Aorta (tissue), 5 donors: Measurements from ENCODE around the gene WDR5B. TPM values are rescaled to one million over a fixed set of nuclear protein-coding genes. Genes with fewer than 3 reads are reported as not detected.
A peak's percentile ranks its signal among the peaks of the same experiment; 100 is the strongest.

Source experiments
- ATAC-seq: fragments of 200-7000 bp; cut with Tn5 transposase; one replicate; pipeline ENCODE4 v1.9.1; 2022; ENCODE audit warnings: moderate library complexity; ENCODE audit not compliant: low FRiP score
- DNase-seq, 2 donors: peaks; one replicate each; pipeline ENCODE4 v3.0.0-alpha.2; 2020
- H3K27ac ChIP-seq, 2 donors: one replicate each; pipeline ENCODE4 v1.5.1; 2013; ENCODE audit warnings: low read length in 2 of 2, mild to moderate bottlenecking in 2 of 2, moderate library complexity in 2 of 2, control low read depth in 1 of 2, inconsistent platforms in 1 of 2, low read depth in 1 of 2
- H3K27me3 ChIP-seq, 2 donors: one replicate each; pipeline ENCODE4 v1.6.1; 2013; ENCODE audit warnings: control low read depth in 1 of 2, low read length in 1 of 2, mild to moderate bottlenecking in 1 of 2, moderate library complexity in 1 of 2; ENCODE audit not compliant: insufficient read depth in 2 of 2, control insufficient read depth in 1 of 2
- H3K36me3 ChIP-seq, 2 donors: one replicate each; pipeline ENCODE4 v1.6.1; 2013; ENCODE audit warnings: control low read depth in 1 of 2, low read length in 1 of 2, mild to moderate bottlenecking in 1 of 2; ENCODE audit not compliant: insufficient read depth in 2 of 2, control insufficient read depth in 1 of 2
- H3K4me1 ChIP-seq, 2 donors: one replicate each; pipeline ENCODE4 v1.6.1; 2013; ENCODE audit warnings: low read length in 2 of 2, control low read depth in 1 of 2, mild to moderate bottlenecking in 1 of 2, moderate library complexity in 1 of 2; ENCODE audit not compliant: insufficient read depth in 2 of 2, control insufficient read depth in 1 of 2
- H3K4me3 ChIP-seq, 2 donors: one replicate each; pipeline ENCODE4 v1.5.1; 2013; ENCODE audit warnings: low read length in 2 of 2, control low read depth in 1 of 2, mild to moderate bottlenecking in 1 of 2
- H3K9me3 ChIP-seq: one replicate; pipeline ENCODE4 v1.6.1; 2013; ENCODE audit warnings: mild to moderate bottlenecking, low read length; ENCODE audit not compliant: control insufficient read depth
- WGBS, 2 donors: extraction: QIAGEN DNeasy Blood & Tissue Kit; methylation state at CpG; one replicate each; pipeline ENCODE4 v1.1.7; 2013; 5-methylcytosine and 5-hydroxymethylcytosine counted together
- intact Hi-C, 2 donors: fragments of 100-400 bp; cut with DNase I; formaldehyde crosslinking; loops; one replicate each; pipeline versions ENCODE4 v1.14.2 to v1.15.0; 2022
- long read RNA-seq, 2 donors: library from polyadenylated mRNA; unstranded; transcript quantifications; one replicate each; pipeline ENCODE4 v2.0.0, GENCODE V29; 2020 to 2021
- polyA plus RNA-seq, 2 donors: library from polyadenylated mRNA; stranded (reverse); fragments of 200-250 nt; gene quantifications; one replicate each; pipeline ENCODE4 v1.2.3, GENCODE V29; 2013
- total RNA-seq, 2 donors: library from RNA; stranded (reverse); fragmentation: NEBNext Ultra II Directional; extraction: Animal tissue kit (Norgen Biotek cat#: 25700); gene quantifications; one replicate each; pipeline ENCODE4 v1.2.1, GENCODE V29; 2021
- donor health status: healthy with polysubstance abuse.
- donor health status: Bipolar disorder and iron deficiency.
- donor health status: DM: no; HTN: no; CAD: no.
- donor health status: DM: no; HTN: no; CAD: no.
- donor health status: DM: yes; HTN: yes; CAD: no.

Gene WDR5B
- 1 to 10 TPM; 4.2 to 4.3 TPM for total RNA-seq
- 1 to 10 TPM; 1.6 to 4.1 TPM for polyA plus RNA-seq
- long read RNA-seq, donor 1, transcript WDR5B-201 (1 exons, 3,720 nt): major isoform, 19 of 19 reads
- long read RNA-seq, donor 1, partial matches to known transcripts: 0 of 19 reads
- long read RNA-seq, donor 1, other reads (novel, unspliced or antisense): 0 of 19 reads
- long read RNA-seq, donor 2, partial matches to known transcripts: 0 of 3 reads
- long read RNA-seq, donor 2, other reads (novel, unspliced or antisense): 0 of 3 reads

- H3K9me3 ChIP-seq: no peaks in the 10 kb centered on the region
- DNase-seq (peak; percentile 98 to 99), ATAC-seq (peak; percentile 97)
- peak within 1 kb of the TSS; percentile 69 to 89 for H3K27ac ChIP-seq
- H3K4me3 ChIP-seq: peak within 1 kb of the TSS; percentile 80 to 93
- intact Hi-C loops: loop anchor here in 1 of 2 donors (1.0 kb wide), 1 partner anchor 98 kb away; the partner anchor contains the start of gene KPNA1
- H3K27me3 ChIP-seq: no peaks in the 10 kb centered on the region
- WGBS, 2 donors: 0 to 1% methylated on average over 48 of the region's 48 CpGs
- no peaks in the 10 kb centered on the region for H3K36me3 ChIP-seq
- peaks cover 0 to 4% of the 10 kb centered on the region in 2 donors for H3K4me1 ChIP-seq
Observed at GRCh38 chr3:122415762-122416654, at the start of gene WDR5B. TSS of gene WDR5B (minus strand) at chr3:122416062. CDS start at chr3:122415528, 534 bp downstream.

- DNase-seq (no peak), ATAC-seq (no peak)
- intact Hi-C loops: no loop called here
- no peaks in the 10 kb centered on the region for H3K9me3 ChIP-seq
- H3K4me1 ChIP-seq: no peaks in the 10 kb centered on the region
- WGBS, 2 donors: 97 to 100% methylated on average over 1 of the region's 1 CpG
- no peaks in the 10 kb centered on the region for H3K27me3 ChIP-seq
- no peak overlapping the region for H3K4me3 ChIP-seq
- no peak overlapping the region for H3K27ac ChIP-seq
- no peaks in the 10 kb centered on the region for H3K36me3 ChIP-seq
Observed at GRCh38 chr3:122464659-122465058, 48.8 kb upstream of the WDR5B start.

- Histone ChIP-seq H3K4me1 (no peaks in the 10 kb centered on the region), H3K4me3 (no peak overlapping the region), H3K27ac (no peak overlapping the region), H3K36me3 (peaks cover 2% of the 10 kb centered on the region in 2 donors), H3K27me3 (no peaks in the 10 kb centered on the region), H3K9me3 (no peaks in the 10 kb centered on the region)
- DNase-seq (no peak), ATAC-seq (no peak)
- WGBS, 2 donors: 83 to 94% methylated on average over 1 of the region's 1 CpG
- intact Hi-C loops: no loop called here
Observed at GRCh38 chr3:122462406-122462805, 46.5 kb upstream of the WDR5B start.

GRCh38 chr3:122461806-122462205 is 45.9 kb upstream of the WDR5B start:
- DNase-seq: no peak
- intact Hi-C loops: no loop called here
- Histone ChIP-seq H3K36me3 (peaks cover 2% of the 10 kb centered on the region in 2 donors), H3K27me3 (no peaks in the 10 kb centered on the region), H3K4me3 (no peak overlapping the region), H3K27ac (no peak overlapping the region), H3K9me3 (no peaks in the 10 kb centered on the region), H3K4me1 (no peaks in the 10 kb centered on the region)
- WGBS, 2 donors: 77 to 82% methylated on average over 3 of the region's 3 CpGs
- ATAC-seq: no peak

- Histone ChIP-seq H3K27ac (no peak overlapping the region), H3K27me3 (no peaks in the 10 kb centered on the region), H3K36me3 (peaks cover 2% of the 10 kb centered on the region in 2 donors), H3K9me3 (no peaks in the 10 kb centered on the region), H3K4me1 (no peaks in the 10 kb centered on the region), H3K4me3 (no peak overlapping the region)
- ATAC-seq (no peak), DNase-seq (no peak)
- WGBS, 2 donors: 50 to 52% methylated on average over 4 of the region's 4 CpGs
- intact Hi-C loops: loop anchor here (5.0 to 10.0 kb wide), 2 partner anchors 218 to 226 kb away; partner anchors contain the start of gene PARP14 (in 1 of the 2)
Observed at GRCh38 chr3:122458992-122459391, 43.1 kb upstream of the WDR5B start.

GRCh38 chr3:122457706-122458105 is 41.8 kb upstream of the WDR5B start:
- H3K27me3 ChIP-seq: no peaks in the 10 kb centered on the region
- H3K27ac ChIP-seq: no peak overlapping the region
- DNase-seq: no peak
- H3K4me1 ChIP-seq: no peaks in the 10 kb centered on the region
- intact Hi-C loops: loop anchor here (5.0 to 10.0 kb wide), 2 partner anchors 220 to 227 kb away; partner anchors contain the start of gene PARP14 (in 1 of the 2)
- ATAC-seq: no peak
- no peaks in the 10 kb centered on the region for H3K9me3 ChIP-seq
- 94 to 96% methylated on average over 2 of the region's 2 CpGs for WGBS, 2 donors
- peaks cover 2% of the 10 kb centered on the region in 2 donors for H3K36me3 ChIP-seq
- H3K4me3 ChIP-seq: no peak overlapping the region

GRCh38 chr3:122456074-122456473 is 40.2 kb upstream of the WDR5B start:
- Histone ChIP-seq H3K4me1 (no peaks in the 10 kb centered on the region), H3K9me3 (no peaks in the 10 kb centered on the region), H3K36me3 (peaks cover 2% of the 10 kb centered on the region in 2 donors), H3K4me3 (no peak overlapping the region), H3K27ac (no peak overlapping the region), H3K27me3 (no peaks in the 10 kb centered on the region)
- intact Hi-C loops: loop anchor here (5.0 to 10.0 kb wide), 2 partner anchors 221 to 229 kb away; partner anchors contain the start of gene PARP14 (in 1 of the 2)
- ATAC-seq: no peak
- DNase-seq: no peak

- 89 to 94% methylated on average over 3 of the region's 3 CpGs for WGBS, 2 donors
- intact Hi-C loops: loop anchor here in 1 of 2 donors (10.0 kb wide), 1 partner anchor 233 kb away; the partner anchor contains the start of gene PARP14
- peaks cover 0 to 4% of the 10 kb centered on the region in 2 donors for H3K36me3 ChIP-seq
Observed at GRCh38 chr3:122451371-122451770, 35.5 kb upstream of the WDR5B start.

More at GRCh38 chr3:122451371-122451770, 35.5 kb upstream of the WDR5B start:
- Histone ChIP-seq H3K4me3 (no peak overlapping the region), H3K27me3 (no peaks in the 10 kb centered on the region), H3K9me3 (no peaks in the 10 kb centered on the region), H3K27ac (no peak overlapping the region), H3K4me1 (no peaks in the 10 kb centered on the region)
- ATAC-seq (no peak), DNase-seq (no peak)
